GM19035 (cell line): ENCODE results near the gene TACR1.
"Not testable (repeated sequence)": the region's sequence is repeated elsewhere in the genome, so short reads cannot be mapped to it uniquely, and the experiment has no call there.

ENCODE experiments used
- ATAC-seq: cut with Tn5 transposase; IDR thresholded peaks from one replicate; pipeline ENCODE4 v1.9.1; 2021; ENCODE audit not compliant: unreplicated experiment

TACR1 gene

DNA sequence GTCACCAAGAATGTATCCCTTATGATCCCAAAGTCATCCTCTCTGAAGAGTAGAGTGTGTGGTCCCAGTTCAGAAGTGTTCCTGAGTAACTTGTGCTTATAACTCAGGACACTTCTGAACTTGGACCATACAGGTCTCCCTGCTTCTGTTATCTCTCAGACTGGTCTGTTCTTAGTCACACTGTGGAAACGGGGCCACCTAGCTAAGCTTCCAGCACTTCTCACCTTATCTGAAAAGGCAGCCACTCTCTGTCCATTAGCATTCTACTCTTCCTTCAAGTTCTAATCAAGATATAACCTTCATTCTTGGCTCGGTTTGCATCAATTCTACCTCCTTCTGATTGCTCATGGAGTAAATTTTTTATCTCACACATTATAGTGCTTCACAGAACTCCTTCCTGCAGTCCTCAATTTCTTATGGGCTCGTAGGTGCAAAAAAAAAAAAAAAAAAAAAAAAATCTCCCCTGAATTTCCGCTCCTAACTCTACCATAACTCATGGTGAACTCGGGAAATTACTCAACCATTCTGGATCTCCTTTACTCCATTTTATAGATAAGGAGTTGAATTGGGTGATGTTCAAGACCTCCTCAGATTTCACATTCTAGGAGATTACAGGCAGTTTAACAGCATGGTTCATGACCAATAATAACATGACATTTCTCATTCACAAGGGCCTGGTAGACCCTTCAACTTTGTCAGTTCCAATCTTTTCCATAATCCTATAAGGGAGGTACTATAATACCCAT, 108.4 kb downstream of the TACR1 start:
- ATAC-seq: no peak

DNA sequence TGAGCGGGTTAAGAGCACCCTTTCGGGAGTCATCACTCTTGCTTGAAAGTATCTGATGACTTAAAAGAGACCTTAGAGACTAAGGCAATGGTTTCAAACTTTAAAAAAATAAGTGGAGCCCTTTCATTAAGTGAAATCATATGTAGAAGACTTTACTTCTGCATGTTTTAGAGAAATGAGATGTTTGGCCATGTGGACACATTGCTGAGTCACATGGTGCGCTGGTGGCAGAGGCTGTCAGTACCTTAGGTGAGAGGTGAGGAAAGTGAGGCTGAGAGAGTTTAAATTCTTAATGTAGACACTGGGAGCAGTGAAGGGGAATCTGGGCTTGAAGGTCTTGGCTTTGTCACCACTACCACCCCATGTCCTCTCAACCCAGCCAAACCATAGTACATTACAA, 109.8 kb downstream of the TACR1 start:
- no peak for ATAC-seq

DNA sequence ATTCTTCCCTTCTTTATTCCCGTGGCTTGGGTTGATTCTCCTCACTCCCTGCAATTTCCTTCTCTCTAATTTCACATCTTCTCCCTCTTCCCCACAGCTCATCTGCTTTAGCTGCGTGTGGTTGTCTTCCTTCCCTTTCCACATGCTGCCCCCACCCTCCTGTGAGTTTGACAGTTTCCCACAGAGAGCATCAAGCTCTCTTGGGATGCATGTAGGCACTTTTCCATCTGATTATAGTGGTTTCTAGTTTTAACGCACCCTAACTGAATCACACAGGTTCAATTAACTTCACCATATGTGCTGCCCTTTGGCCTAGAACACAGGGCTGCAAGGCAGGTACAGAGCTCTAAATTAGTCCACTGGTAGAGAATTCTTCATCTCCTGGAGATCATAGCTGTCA, 110.5 kb downstream of the TACR1 start:
- ATAC-seq: no peak

DNA sequence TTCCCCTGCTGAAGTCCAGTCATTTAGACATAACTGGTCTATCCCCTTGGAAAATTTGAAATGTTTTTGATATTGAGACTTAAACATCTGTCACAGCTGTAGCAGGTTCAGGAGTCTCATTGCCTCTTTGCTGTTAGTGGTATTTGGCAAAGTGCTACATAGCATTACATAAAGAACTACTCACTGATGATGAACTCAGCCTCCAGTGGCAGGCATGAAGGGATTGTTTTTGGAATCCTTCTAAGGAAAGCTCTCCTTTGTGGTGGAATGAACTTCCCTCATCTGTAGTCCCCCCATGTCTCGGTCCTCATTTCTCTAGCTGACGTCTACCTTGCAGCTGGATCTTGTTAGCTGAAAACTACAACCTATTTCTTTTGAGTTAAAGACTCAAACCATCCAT, 111.6 kb downstream of the TACR1 start:
- no peak for ATAC-seq

DNA sequence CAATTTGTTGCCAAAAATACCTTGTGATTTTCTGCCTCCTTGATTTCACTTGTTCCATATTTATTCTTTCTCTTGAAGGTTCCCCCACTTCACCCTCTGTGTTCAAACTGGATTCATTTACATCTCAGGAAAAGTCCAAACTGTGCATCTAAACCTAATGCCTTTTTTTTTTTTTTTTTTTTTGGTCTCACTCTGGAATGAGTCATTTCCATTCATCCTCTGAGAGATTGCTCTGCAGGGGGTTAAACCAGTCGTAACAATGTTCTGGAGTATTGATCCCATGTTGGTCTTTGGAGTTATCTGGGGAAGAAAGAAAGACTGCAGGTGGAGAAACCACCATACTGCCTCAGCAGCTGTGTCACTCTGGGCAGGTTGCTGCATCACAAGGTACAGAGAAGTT, 119.7 kb downstream of the TACR1 start:
- no peak for ATAC-seq

DNA sequence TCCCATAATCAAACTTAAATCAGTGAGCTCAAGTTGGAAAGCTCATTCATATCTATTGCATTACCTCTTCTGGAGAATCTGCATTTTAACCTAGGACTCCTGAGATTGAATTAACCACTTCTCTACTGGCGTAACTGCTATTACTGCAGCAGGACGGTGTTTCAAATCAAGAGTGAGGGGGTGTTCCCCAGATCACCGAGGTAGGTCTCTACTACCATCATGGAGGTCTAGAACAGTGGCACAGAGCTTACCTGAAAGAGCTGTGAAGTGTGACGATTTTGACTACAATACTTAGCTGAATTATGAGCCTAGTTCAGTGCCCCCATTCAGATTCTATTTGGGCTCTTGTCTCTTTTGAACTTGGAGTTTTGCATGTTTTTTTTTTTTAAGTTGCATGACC, 121.4 kb downstream of the TACR1 start:
- no peak for ATAC-seq

DNA sequence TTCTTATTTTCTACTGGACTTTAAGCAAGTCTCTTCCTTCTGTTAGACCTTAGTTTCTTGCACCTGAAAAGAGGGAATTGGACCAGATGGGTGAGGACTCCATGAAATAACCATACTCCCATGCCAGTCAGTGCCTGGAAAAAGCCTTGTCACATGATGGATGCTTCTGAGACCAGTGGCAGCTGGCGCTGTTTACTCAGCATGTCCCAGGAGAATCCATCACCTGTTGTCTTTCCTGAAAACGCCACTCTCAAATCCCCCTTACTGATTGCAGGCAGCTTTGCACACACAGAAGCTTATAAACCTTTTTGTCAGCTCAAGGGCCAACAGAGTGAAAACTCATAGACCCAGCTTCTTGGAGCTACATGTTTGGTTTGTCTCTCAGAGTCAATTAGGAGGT, 123.2 kb downstream of the TACR1 start:
- ATAC-seq: no peak

DNA sequence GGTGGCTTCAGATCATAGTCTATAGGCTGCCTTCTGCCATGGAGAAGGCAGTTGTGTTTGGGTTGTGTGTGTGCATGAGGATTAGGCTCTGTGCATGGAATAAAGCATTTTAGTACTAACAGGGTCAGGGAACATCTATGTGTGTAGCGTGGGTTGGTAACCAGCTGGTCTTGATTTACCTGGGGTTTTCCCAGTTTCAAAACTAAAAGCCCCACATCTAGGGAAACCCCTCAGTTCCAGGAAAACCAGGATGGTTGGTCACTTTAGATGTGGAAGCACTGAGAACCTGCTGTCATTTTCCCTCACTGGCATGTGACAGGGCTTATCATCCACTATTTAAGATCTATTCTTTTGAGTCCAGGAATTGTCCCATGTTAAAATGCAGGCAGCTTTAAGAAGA, 124.6 kb downstream of the TACR1 start:
- ATAC-seq: no peak

DNA sequence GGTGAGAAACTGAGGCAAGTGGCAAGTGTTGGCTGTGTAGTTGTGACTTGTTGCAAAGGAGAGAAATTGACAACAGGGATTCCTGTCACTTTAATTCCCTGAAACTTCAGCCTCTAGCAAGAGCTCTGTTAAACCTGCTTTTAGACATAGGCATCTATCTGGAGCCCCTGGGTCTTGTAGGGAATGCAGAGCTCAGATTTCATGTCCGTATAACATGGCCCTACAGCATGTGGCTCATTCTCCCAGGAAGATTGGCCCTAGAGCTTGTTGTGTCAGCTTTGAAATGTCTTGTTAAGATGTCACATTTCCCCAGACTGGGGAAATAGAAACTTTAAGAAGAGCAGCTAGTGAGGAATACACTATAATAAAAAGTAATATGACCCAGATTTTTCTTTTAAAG, 125.1 kb downstream of the TACR1 start:
- no peak for ATAC-seq

DNA sequence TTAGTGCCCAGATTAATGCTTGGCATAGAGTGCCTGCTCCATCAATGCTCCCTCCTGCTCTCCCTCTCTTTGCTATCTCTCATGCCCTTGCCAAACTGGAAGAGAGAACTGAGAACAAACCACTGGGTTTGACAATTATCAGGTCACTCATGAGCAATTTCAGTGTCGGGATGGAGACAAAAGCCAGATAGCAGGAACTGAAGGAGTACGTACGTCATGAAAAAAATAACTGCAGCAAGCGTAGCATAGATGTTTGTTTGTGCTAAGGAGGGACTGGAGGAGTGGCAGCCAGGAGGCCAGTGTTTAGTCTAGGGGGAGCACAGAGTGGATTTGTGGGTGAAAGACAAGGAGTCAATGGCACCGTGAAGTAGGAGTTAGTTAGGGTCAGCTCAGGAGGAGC, 127.6 kb downstream of the TACR1 start:
- no peak for ATAC-seq

DNA sequence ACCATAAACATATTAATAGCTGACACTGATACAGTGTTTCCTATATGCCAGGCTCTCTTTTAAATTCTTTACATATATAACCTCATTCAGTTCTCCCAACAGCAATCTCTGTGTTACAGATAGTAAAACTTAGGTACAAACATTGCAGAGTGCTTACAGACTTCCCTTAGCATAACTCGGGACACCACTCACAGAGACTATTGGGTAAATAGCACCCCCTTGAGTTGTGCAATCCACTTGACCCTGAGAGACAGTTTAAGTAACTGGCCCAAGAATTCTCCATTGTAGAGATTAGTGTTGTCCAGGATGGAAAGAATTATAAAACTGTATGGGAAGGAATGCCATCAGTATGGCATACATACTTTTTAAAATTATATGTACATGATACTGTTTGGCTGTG, 130.8 kb downstream of the TACR1 start:
- ATAC-seq: no peak

DNA sequence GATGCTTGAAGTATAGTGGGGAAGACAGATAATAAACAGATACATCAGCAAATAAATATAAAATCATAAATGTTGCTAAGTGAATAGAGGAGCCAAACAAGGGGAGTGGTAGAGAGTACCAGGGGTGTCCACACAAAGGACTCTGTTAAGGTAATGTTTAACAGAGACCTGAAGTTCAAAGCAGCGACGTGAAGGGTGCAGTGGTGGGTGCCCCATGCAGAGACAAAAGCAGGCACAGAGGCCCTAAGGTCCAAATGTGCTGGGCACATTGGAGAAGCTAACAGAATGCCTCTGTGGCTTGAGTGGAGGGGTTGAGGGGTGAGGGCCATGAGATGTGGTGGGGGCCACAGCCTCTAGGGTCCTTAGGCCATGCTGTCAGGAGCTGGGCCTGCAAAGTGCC, 131.8 kb downstream of the TACR1 start:
- no peak for ATAC-seq

DNA sequence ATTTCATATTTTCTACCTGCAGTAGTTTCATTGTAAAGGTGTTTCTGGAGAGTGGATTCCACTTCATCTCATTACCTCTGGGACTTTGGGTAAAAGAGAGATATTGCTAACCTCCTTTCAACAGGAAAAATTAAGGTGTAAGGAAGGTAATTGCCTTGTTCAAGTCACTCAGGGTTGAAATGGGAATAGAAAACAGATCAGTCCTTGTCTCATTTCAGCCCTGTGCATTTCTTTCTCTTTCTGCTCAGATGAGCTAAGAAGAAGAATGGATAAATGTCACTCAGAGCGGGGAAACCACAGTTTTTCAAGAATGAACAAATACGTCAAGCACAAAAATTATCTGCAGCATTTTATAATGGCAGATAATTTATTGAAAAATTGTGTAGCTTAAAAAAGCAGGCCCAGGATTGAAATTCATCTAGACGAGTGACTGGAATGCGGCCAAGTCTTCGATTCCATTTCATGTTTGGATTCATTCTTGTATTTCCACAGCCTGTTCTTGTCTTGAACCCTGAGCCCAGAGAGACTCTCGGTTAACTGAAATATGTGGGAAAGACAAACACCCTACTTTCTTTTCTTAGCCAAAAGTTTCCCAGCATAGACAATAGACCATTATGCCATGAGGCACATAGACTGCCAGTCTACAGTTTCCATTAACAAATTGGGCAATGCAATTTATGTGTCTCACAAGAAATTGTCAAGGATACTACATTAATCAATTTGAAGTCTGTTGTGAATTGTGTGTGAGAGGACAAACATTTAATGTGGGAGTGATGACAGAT, 133.0 kb downstream of the TACR1 start:
- ATAC-seq: no peak

DNA sequence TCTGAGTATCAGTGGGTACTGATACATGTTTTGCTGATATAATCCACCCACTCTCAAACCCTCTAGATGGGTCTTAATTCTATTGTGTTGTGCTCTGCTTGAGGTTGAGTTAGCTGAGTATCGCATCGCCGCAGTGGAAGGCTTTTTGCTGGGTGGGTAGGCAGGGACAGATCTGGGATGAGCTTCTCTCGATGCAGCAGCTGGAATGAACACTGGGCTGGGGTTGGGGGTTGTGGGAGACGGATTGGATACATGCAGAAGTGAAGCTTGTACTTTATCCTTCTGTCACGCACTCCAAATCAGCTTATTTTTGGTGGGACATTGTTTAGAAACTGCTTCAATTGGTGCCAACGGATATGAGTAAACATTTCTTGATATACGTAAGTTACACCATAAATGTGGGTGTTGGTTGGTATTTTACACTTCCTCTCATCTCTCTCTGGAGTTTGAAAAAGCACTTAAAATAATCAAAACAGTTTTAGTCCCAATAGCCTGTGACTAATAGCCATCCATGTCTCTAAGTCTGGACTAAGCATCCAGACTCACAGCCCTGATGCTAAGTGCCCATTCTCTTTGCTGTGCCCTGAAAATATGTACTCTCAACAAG, 133.8 kb downstream of the TACR1 start:
- no peak for ATAC-seq

DNA sequence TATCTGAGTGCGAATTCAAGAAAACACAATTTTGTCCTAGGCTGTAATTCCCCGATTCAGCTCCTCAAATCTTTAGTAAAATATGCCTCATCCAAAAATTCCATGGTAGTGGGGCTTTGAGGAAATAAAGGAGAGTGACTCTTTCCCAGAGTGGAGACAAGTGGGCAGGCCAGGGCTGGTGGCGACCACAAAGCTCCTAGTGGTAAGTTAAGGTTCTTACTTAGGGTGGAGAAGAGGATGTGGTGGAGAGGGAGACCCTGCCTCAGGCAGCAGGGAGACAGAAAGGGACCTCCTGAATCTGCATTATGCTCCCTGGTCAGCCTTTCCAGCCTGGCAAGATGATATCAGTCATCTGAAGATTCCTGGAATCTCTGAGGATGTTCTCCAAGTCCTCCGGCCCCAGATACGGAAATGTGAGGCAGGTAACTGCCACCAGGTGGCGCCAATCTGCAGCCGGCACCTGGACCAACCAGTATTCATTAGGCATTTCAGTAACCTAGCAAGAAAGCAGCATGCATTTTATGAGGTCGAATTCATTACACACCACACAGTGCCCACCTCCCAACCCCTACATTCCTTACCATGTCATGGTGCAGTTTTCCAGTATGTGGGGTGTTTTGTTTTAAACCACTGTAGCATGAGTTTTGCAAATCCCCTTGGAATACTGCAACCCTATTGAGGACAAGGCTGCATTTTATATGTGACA, 134.5 kb downstream of the TACR1 start:
- ATAC-seq: peak; percentile 77

DNA sequence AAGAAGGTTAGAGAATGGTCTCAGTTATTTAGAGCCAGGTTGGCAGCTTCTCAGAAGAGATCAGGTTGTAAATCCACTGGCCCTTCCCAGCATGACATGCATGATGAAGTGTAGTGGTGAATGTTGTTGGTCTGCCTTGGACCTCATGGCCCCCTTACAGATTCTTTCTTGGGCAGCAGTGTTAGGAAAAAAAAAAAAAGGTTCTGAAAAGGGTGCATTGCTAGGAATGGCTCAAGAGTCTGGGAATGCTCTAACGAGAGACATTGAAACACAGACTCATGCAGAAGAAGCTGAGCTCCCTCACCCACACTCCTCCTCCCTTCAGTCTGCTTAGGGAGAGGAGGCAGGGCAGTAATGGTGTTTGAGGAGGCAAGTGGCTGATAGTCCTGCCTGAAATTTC, 135.4 kb downstream of the TACR1 start:
- ATAC-seq: no peak

DNA sequence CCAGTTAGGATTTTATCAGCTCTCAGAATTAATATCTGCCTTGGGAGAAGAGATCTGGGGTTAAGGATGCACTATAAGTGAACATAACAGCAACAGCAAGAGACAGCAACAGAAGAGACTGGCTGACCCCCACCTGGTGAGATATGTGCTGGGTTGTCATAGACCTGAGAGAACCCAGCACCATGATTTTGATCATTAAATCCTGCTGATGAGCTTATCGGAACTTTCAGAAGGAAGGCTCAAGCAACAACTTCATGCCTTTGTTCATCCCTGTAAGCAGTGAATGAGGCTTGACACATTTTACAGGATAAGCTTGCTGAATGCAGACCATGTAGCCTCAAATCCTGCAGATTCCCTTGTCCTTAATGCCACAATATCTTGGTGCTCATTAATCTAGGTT, 140.9 kb downstream of the TACR1 start:
- no peak for ATAC-seq

DNA sequence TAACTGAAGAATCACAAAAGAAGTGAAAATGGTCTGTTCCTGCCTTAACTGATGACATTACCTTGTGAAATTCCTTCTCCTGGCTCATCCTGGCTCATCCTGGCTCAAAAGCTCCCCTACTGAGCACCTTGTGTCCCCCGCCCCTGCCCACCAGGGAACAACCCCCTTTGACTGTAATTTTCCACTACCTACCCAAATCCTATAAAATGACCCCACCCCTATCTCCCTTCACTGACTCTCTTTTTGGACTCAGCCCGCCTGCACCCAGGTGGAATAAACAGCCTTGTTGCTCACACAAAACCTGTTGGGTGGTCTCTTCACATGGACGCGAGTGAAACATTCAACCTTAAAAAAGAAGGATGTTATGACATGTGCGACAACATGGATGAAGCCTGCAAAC, 142.2 kb downstream of the TACR1 start:
- not testable (repeated sequence) for ATAC-seq

DNA sequence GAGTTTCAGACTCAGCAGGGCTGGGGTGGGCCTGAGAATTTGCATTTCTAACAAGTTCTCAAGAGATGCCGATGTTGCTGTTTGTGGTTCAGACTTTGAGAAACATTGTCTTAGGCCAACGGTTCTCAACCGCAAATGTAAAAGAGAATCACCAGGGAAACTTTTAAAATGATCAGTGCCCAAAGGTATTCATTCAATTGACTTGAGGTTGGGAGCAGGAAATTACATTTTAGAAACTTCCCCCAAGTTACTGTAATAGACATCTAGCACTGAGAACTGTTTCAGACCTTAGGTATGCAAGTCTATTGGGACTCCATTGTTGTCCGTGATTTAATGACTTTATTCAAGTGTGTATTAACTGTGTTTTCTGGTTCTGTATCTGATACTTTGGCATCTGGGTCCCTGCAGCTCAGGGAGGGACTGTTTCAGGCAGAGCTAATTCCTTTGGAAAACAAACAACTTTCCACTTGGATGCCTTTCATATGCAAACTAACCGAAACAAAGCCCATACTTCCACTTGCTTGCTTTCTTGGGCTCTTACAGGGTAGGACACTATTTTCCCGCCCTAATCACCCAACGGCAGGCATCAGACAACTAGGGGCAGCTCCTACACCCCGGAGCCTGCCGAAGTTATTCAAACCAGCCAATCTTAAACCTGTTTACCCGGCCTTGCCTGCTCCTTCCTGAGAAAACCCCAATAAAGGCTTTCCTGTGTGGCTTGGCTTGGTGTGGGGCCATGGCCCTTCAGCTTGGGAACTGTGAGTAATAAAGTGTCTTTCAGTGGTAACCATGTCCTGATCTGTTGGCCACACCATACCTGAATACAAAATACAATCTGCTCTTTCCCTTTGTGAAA, 143.3 kb downstream of the TACR1 start:
- ATAC-seq: peak; percentile 52

DNA sequence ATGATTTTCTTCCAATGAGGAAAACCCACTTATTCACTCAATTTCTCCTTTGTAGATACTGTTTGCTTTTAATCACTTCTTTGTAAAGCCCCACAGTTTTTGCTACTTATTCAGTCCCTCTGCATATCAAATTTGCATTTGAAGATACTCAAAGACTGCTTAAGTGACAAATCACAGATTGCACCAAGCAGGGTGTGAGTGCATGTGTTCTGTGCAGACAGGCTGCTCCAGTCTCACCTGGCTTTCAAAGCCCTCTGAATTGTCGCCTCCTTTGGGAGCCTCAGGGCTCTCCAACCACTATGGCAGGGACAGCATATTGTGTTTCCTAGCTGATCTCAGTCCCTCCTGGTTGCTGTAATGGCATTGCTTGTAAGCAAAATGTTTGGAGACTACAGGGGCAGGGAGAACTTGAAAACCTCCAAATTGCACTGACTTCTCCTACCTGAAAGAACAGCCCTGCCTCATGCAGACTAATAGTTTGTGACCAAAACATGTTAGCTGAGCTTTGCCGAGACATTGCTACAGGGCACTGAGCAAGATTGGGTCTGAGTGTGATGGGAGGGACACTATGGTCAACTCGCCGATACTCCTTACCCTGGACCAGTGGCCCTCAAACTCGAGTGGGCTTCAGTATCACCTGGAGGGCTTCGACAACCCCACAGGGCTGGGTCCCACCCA, 144.0 kb downstream of the TACR1 start:
- no peak for ATAC-seq
